ENCODE results near the gene ABCC3. TPM values are rescaled to one million over a fixed set of nuclear protein-coding genes. Genes with fewer than 3 reads are reported as not detected.
A peak's percentile ranks its signal among the peaks of the same experiment; 100 is the strongest.

The ABCC3 gene
- total and polyA plus RNA-seq, 2 experiments from 2014 or later = 0.53 TPM; not detected in 1

DNA sequence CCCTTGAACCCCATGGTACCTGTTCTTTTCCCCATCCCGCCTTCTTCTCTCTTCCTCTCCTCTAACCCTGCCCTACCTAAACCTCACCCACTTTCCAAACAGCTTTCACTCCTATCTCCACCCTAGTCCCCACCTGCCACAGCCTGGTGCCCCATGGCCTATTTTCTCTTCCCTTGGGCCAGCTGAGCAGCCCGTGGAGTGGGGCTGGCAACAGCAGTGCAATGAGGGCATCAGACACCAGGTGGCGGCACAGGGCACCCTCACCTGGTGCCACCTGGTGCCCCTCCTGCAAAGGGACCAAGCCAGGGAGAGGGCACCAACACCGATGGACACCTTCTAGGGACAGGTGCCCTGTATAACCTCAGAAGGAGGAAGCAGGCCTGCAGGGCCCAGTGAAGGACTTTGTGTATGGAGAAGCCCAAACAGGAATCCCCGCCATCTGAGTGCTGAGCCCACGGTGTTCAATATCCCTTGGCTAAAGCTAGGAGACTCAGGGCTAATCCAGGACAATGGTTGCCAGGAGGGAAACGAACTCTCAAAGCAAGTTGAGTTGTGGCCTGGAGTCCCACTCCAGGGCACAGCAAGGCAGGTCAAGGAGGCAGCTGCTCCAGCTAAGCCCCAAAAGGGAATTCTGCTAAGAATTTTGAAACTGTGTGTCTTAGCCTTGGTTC, 4.0 kb upstream of the ABCC3 start:
- peak; percentile 23 to 49 for DNase-seq (ENCODE audit: low read depth in 1 of 2, low spot score in 1 of 2)
- TF ChIP-seq CTCF (IDR thresholded peaks at IDR 0.05; ENCODE audit: low read depth, low read length) = peak; percentile 79
- H3K4me3 ChIP-seq = no peak overlapping the region
- H3K4me1 ChIP-seq (ENCODE audit: low read depth) = peaks cover 12% of the 10 kb centered on the region
- peaks cover 44% of the 10 kb centered on the region for H3K27me3 ChIP-seq
- H3K27ac ChIP-seq = no peak overlapping the region
- no peaks in the 10 kb centered on the region for H3K9me3 ChIP-seq (ENCODE audit: low read depth)
- no peaks in the 10 kb centered on the region for H3K36me3 ChIP-seq

- Histone ChIP-seq H3K36me3 (no peaks in the 10 kb centered on the region), H3K27me3 (peaks cover 51% of the 10 kb centered on the region), H3K9me3 (ENCODE audit: low read depth) (no peaks in the 10 kb centered on the region), H3K4me3 (no peak overlapping the region), H3K27ac (no peak overlapping the region), H3K4me1 (ENCODE audit: low read depth) (peaks cover 12% of the 10 kb centered on the region)
- DNase-seq (ENCODE audit: low read depth in 1 of 2, low spot score in 1 of 2) = peak in 1 of 2 donors; percentile 39
- no peak for TF ChIP-seq CTCF (IDR thresholded peaks at IDR 0.05; ENCODE audit: low read depth, low read length)
Observed at GRCh38 chr17:50631195-50631907, 3.3 kb upstream of the ABCC3 start.

DNA sequence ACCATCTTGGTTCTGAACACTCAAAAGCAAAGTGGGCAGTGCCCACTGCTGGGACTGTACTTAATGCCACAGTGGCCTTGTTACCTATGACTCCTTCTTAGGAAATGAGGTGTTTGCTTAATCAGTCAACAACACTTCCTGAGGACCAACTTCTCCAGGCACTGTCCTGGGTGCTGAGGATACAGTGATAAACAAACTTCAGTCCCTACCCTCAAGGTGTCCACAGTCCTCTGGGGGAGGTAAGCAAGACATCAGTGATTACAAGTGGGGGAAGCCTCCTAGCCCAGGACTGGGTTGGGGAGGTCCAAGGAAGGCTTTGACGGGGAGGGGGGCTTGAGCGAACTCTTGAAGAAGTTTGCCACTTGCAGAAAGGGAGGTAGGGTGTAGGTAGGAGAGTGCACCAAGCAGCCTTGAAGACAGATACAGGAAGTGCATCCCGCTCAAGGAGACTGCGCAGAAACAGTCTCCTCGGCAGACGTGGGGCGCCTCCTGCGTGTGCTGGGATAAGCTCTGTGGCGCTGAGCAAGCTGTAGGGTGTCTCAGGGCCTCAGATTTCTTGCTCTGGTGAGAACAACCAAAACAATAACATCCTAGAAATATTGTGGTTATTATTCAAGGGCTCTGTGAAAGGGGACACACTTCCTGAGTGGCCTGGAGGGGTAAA, 2.6 kb upstream of the ABCC3 start:
- Histone ChIP-seq H3K4me1 (ENCODE audit: low read depth) (peaks cover 12% of the 10 kb centered on the region), H3K4me3 (no peak overlapping the region), H3K36me3 (no peaks in the 10 kb centered on the region), H3K27me3 (peaks cover 58% of the 10 kb centered on the region), H3K27ac (no peak overlapping the region), H3K9me3 (ENCODE audit: low read depth) (no peaks in the 10 kb centered on the region)
- DNase-seq (ENCODE audit: low read depth in 1 of 2, low spot score in 1 of 2) = no peak
- no peak for TF ChIP-seq CTCF (IDR thresholded peaks at IDR 0.05; ENCODE audit: low read depth, low read length)

DNA sequence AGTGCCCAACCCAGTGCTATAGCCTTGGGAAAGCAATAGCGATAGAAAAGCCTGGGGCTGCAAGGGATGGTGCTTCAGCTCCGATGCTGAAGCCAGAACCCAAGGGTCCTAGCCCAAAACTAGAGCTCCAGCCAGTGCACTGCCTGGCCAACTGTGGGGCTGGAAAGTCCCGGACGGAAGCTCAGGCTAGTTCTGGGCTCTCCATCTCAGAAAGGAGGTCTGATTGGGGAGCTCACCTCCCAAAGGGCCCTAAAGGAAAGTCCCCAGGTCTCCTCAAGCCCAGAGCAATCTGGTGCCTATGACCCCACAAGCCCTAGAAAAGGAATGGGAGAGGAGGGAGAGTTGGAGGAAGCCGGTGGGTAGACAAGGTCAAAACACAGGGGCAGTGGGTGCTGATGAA, 2.0 kb upstream of the ABCC3 start:
- H3K36me3 ChIP-seq = no peaks in the 10 kb centered on the region
- DNase-seq (ENCODE audit: low read depth in 1 of 2, low spot score in 1 of 2) = no peak
- TF ChIP-seq CTCF (IDR thresholded peaks at IDR 0.05; ENCODE audit: low read depth, low read length) = no peak
- no peaks in the 10 kb centered on the region for H3K9me3 ChIP-seq (ENCODE audit: low read depth)
- H3K27ac ChIP-seq = no peak overlapping the region
- H3K4me3 ChIP-seq = no peak overlapping the region
- peaks cover 64% of the 10 kb centered on the region for H3K27me3 ChIP-seq
- peaks cover 12% of the 10 kb centered on the region for H3K4me1 ChIP-seq (ENCODE audit: low read depth)

DNA sequence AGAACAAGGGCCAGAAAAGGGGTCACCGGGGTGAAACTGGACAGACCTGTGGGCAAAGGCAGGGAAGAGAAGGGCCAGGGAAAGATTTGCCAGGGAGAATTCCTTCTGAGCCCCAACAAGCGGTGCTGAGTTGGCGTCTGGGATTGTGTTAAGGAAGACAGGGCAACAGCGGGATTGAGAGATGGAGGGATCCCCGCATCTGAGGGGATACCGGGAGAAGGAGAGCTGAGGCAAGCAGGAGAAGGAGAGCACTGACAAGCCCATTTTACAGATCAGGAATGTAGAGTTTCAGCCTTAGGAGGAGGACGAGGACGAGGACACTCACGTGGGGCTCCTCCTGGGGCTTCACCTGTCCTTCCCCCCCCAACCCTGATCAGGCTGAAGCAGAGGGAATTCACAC, 998 bp upstream of the ABCC3 start:
- Histone ChIP-seq H3K4me3 (no peak overlapping the region), H3K27me3 (peaks cover 71% of the 10 kb centered on the region), H3K4me1 (ENCODE audit: low read depth) (peaks cover 1% of the 10 kb centered on the region), H3K27ac (no peak overlapping the region), H3K36me3 (no peaks in the 10 kb centered on the region), H3K9me3 (ENCODE audit: low read depth) (no peaks in the 10 kb centered on the region)
- TF ChIP-seq CTCF (IDR thresholded peaks at IDR 0.05; ENCODE audit: low read depth, low read length) = no peak
- DNase-seq (ENCODE audit: low read depth in 1 of 2, low spot score in 1 of 2) = no peak

Measured in cardiac muscle cell (in vitro differentiated cells and primary cell).